Measurements from ENCODE around the gene LRRC27.

Gene LRRC27

GRCh38 chr10:132290631-132291030, 41.4 kb upstream of the LRRC27 start:
- TF ChIP-seq CEBPB (IDR thresholded peaks at IDR 0.05) (no peak), EGR1 (IDR thresholded peaks at IDR 0.05) (no peak), MAX (IDR thresholded peaks at IDR 0.05) (no peak), TEAD4 (IDR thresholded peaks at IDR 0.05) (no peak), RAD21 (IDR thresholded peaks at IDR 0.05; ENCODE audit: low read depth) (no peak), TCF12 (IDR thresholded peaks at IDR 0.05; ENCODE audit: low read depth) (no peak)

- TF ChIP-seq CREB1 (IDR thresholded peaks at IDR 0.05; ENCODE audit: low read depth) = no peak
- no peak for TF ChIP-seq ZBTB7A (IDR thresholded peaks at IDR 0.05; ENCODE audit: low read depth)
- no peak for TF ChIP-seq EGR1 (IDR thresholded peaks at IDR 0.05)
- TF ChIP-seq NFIC (IDR thresholded peaks at IDR 0.05) = no peak
- TF ChIP-seq TCF12 (IDR thresholded peaks at IDR 0.05; ENCODE audit: low read depth) = no peak
- no peak for TF ChIP-seq REST (IDR thresholded peaks at IDR 0.05; ENCODE audit: low read depth)
- TF ChIP-seq YY1 (IDR thresholded peaks at IDR 0.05; ENCODE audit: low read depth) = no peak
- TF ChIP-seq FOXM1 (IDR thresholded peaks at IDR 0.05; ENCODE audit: borderline replicate concordance, low read depth) = no peak
- TF ChIP-seq USF1 (IDR thresholded peaks at IDR 0.05) = no peak
- no peak for TF ChIP-seq EP300 (IDR thresholded peaks at IDR 0.05; ENCODE audit: borderline replicate concordance)
- TF ChIP-seq TAF1 (IDR thresholded peaks at IDR 0.05; ENCODE audit: low read depth) = no peak
- no peak for TF ChIP-seq CEBPB (IDR thresholded peaks at IDR 0.05)
- TF ChIP-seq MAX (IDR thresholded peaks at IDR 0.05) = no peak
- no peak for TF ChIP-seq TEAD4 (IDR thresholded peaks at IDR 0.05)
These were observed 40.2 kb upstream of the LRRC27 start for GRCh38 chr10:132291826-132292225.

GRCh38 chr10:132292287-132293200, 39.4 kb upstream of the LRRC27 start:
- TF ChIP-seq TCF12 (IDR thresholded peaks at IDR 0.05; ENCODE audit: low read depth) = no peak
- no peak for TF ChIP-seq MAX (IDR thresholded peaks at IDR 0.05)
- TF ChIP-seq FOXM1 (IDR thresholded peaks at IDR 0.05; ENCODE audit: borderline replicate concordance, low read depth) = no peak
- no peak for TF ChIP-seq YY1 (IDR thresholded peaks at IDR 0.05; ENCODE audit: low read depth)
- TF ChIP-seq CEBPB (IDR thresholded peaks at IDR 0.05) = no peak
- TF ChIP-seq TEAD4 (IDR thresholded peaks at IDR 0.05) = no peak
- TF ChIP-seq USF1 (IDR thresholded peaks at IDR 0.05) = no peak
- no peak for TF ChIP-seq EP300 (IDR thresholded peaks at IDR 0.05; ENCODE audit: borderline replicate concordance)
- no peak for TF ChIP-seq RAD21 (IDR thresholded peaks at IDR 0.05; ENCODE audit: low read depth)
- TF ChIP-seq TAF1 (IDR thresholded peaks at IDR 0.05; ENCODE audit: low read depth) = no peak
- no peak for TF ChIP-seq NFIC (IDR thresholded peaks at IDR 0.05)
- TF ChIP-seq REST (IDR thresholded peaks at IDR 0.05; ENCODE audit: low read depth) = no peak
- no peak for TF ChIP-seq EGR1 (IDR thresholded peaks at IDR 0.05)
- no peak for TF ChIP-seq ZBTB7A (IDR thresholded peaks at IDR 0.05; ENCODE audit: low read depth)
- no peak for TF ChIP-seq CREB1 (IDR thresholded peaks at IDR 0.05; ENCODE audit: low read depth)

- no peak for TF ChIP-seq EP300 (IDR thresholded peaks at IDR 0.05; ENCODE audit: borderline replicate concordance)
- TF ChIP-seq MAX (IDR thresholded peaks at IDR 0.05) = 0 out of 2 replicates have a peak, but pooled peaks have one; percentile 20
- no peak for TF ChIP-seq FOXM1 (IDR thresholded peaks at IDR 0.05; ENCODE audit: borderline replicate concordance, low read depth)
These were observed 38.7 kb upstream of the LRRC27 start for GRCh38 chr10:132293201-132293812.
